ENCODE measurements around the gene PDAP1. TPM values are rescaled to one million over a fixed set of nuclear protein-coding genes. Genes with fewer than 3 reads are reported as not detected.

PDAP1 gene
- total RNA-seq, 1 experiment from 2014 or later, result 180 TPM

DNA sequence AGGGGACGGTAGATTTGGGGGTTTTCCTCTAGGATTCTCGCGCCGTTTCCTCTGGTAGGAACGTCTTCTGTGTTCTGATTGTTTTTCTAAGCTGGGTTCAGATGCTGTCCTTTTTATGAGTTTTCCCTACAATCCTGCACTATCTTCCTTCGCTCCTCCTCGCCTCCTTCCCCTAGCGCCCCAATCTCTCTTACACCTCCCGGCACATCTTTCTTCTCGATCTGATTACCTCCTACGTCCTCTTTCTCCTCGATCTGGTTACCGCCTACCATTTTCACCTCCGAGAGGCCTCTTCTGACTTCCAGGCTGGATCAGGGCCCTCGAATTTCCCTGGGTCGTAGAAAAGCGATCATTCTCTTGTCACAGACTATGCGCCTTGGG is 785 bp upstream of the PDAP1 start:
- Histone ChIP-seq H3K9me3 (ENCODE audit: insufficient read depth, low read depth) (no peaks in the 10 kb centered on the region), H4K20me1 (ENCODE audit: insufficient read depth) (peaks cover 45% of the 10 kb centered on the region), H2AFZ (peak overlapping the region; percentile 89), H3K4me3 (peak overlapping the region; percentile 99), H3K36me3 (ENCODE audit: low read depth) (peaks cover 34% of the 10 kb centered on the region), H3K9me2 (ENCODE audit: insufficient read depth) (no peaks in the 10 kb centered on the region), H3K4me1 (replicated peaks; ENCODE audit: insufficient read depth) (peaks cover 25% of the 10 kb centered on the region), H3K27ac (peak overlapping the region; percentile 97), H3K79me2 (ENCODE audit: low read depth) (peaks cover 78% of the 10 kb centered on the region), H3K27me3 (ENCODE audit: insufficient read depth, low read depth) (no peaks in the 10 kb centered on the region), H3K4me2 (peak overlapping the region; percentile 98), H3F3A (ENCODE audit: insufficient read depth, low read depth) (peaks cover 28% of the 10 kb centered on the region)
- intact Hi-C loops (cut with micrococcal nuclease; ENCODE audit: unreplicated experiment), result loop anchor here (2.0 kb wide), 3 partner anchors 30 to 44 kb away; partner anchors contain the start of genes ARPC1B, CPSF4 and PTCD1
- CTCF ChIA-PET, result interaction anchor here (0.6 kb wide), 1 partner anchor 1060 kb away, joined by 4 read pairs; no protein-coding TSS in a partner anchor
- TSS peak; percentile 47 for BruUV-seq (replicated peaks)
- POLR2A ChIA-PET (ENCODE audit: unreplicated experiment), result interaction anchor here (0.5 to 0.9 kb wide), 6 partner anchors 72 to 1010 kb away, joined by 3 to 10 read pairs (median 7); partner anchors contain the start of gene ZSCAN25
- TF ChIP-seq, protein P1, sequence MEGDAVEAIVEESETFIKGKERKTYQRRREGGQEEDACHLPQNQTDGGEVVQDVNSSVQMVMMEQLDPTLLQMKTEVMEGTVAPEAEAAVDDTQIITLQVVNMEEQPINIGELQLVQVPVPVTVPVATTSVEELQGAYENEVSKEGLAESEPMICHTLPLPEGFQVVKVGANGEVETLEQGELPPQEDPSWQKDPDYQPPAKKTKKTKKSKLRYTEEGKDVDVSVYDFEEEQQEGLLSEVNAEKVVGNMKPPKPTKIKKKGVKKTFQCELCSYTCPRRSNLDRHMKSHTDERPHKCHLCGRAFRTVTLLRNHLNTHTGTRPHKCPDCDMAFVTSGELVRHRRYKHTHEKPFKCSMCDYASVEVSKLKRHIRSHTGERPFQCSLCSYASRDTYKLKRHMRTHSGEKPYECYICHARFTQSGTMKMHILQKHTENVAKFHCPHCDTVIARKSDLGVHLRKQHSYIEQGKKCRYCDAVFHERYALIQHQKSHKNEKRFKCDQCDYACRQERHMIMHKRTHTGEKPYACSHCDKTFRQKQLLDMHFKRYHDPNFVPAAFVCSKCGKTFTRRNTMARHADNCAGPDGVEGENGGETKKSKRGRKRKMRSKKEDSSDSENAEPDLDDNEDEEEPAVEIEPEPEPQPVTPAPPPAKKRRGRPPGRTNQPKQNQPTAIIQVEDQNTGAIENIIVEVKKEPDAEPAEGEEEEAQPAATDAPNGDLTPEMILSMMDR (conservative IDR thresholded peaks at IDR 0.05), result no peak
- TF ChIP-seq EZH2 (IDR thresholded peaks at IDR 0.05; ENCODE audit: low read depth), result no peak
- no peak for DNase-seq

DNA sequence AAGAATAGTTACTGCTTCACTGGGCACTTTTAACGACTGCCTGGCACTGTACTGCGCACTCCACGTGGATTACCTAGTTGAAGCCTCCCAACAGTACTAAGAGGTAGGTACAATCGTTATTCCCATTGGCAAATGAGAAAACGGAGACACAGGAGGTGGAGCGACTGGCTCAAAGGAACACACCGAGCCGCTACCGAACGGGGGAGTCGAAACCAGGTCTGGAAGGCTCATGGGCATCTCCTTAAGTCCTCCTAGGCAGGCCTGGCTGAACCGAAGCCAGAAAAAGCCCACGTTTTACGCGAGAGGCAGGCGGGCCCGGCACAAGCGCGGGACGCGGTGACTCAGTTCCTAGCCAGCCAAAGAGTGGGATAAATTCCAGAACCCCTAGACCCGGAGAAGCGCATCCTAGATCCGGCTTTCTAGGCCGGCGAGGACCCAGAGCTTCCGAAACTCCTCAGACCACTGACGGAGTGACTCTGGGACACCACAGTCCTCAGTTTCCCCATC is 472 bp downstream of the PDAP1 start:
- Histone ChIP-seq H3K9me2 (ENCODE audit: insufficient read depth) (no peaks in the 10 kb centered on the region), H3K27me3 (ENCODE audit: insufficient read depth, low read depth) (no peaks in the 10 kb centered on the region), H2AFZ (peak overlapping the region; percentile 89), H3K36me3 (ENCODE audit: low read depth) (peaks cover 34% of the 10 kb centered on the region), H3K4me1 (replicated peaks; ENCODE audit: insufficient read depth) (peaks cover 25% of the 10 kb centered on the region), H4K20me1 (ENCODE audit: insufficient read depth) (peaks cover 52% of the 10 kb centered on the region), H3F3A (ENCODE audit: insufficient read depth, low read depth) (peaks cover 24% of the 10 kb centered on the region), H3K4me2 (peak overlapping the region; percentile 98), H3K79me2 (ENCODE audit: low read depth) (peaks cover 84% of the 10 kb centered on the region), H3K27ac (peak overlapping the region; percentile 97), H3K4me3 (peak overlapping the region; percentile 99), H3K9me3 (ENCODE audit: insufficient read depth, low read depth) (no peaks in the 10 kb centered on the region)
- TF ChIP-seq, protein P1 (conservative IDR thresholded peaks at IDR 0.05), result no peak
- DNase-seq, result peak; percentile 38 to 43
- ChIA-PET POLR2A (ENCODE audit: unreplicated experiment) (interaction anchor here (0.6 kb wide), 1 partner anchor 29 kb away, joined by 3 read pairs; no protein-coding TSS in a partner anchor), CTCF (interaction anchor here (0.5 kb wide), 1 partner anchor 66 kb away, joined by 6 read pairs; no protein-coding TSS in a partner anchor)
- TSS peak; percentile 50 for BruUV-seq (replicated peaks)
- intact Hi-C loops (cut with micrococcal nuclease; ENCODE audit: unreplicated experiment), result loop anchor here (1.0 to 2.0 kb wide), 4 partner anchors 31 to 64 kb away; partner anchors contain the start of genes ARPC1B, CPSF4, PTCD1 and ZNF789

DNA sequence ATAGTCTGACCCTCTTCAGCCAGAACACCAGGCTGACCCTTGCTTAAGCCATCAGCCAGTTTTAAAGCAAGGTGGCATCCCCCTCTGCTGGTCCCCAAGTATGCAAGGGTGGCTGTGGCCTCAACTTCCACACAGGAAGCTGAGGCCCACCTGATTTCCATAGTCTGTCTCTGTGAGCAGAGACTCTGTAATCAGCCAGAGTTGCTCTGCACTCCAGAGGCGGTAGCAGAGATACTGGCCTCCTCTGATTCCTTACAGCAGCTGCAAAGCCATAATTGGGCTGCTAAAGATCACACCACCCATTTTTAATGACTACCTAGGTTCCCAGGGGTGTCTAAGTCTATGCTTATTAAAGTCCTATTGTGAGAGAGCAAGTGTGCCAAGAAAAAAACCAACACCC is 1.8 kb downstream of the PDAP1 start:
- H3K4me1 ChIP-seq (replicated peaks; ENCODE audit: insufficient read depth), result peaks cover 25% of the 10 kb centered on the region
- peaks cover 24% of the 10 kb centered on the region for H3K36me3 ChIP-seq (ENCODE audit: low read depth)
- intact Hi-C loops (cut with micrococcal nuclease; ENCODE audit: unreplicated experiment), result no loop called here
- TF ChIP-seq EZH2 (IDR thresholded peaks at IDR 0.05; ENCODE audit: low read depth), result no peak
- TF ChIP-seq, protein P1 (conservative IDR thresholded peaks at IDR 0.05), result no peak
- H3F3A ChIP-seq (ENCODE audit: insufficient read depth, low read depth), result peaks cover 19% of the 10 kb centered on the region
- BruUV-seq (replicated peaks), result no TSS peak
- H3K79me2 ChIP-seq (ENCODE audit: low read depth), result peaks cover 75% of the 10 kb centered on the region
- H3K27ac ChIP-seq, result no peak overlapping the region
- H3K9me2 ChIP-seq (ENCODE audit: insufficient read depth), result no peaks in the 10 kb centered on the region
- no peak overlapping the region for H2AFZ ChIP-seq
- H3K9me3 ChIP-seq (ENCODE audit: insufficient read depth, low read depth), result no peaks in the 10 kb centered on the region
- DNase-seq, result no peak
- no peaks in the 10 kb centered on the region for H3K27me3 ChIP-seq (ENCODE audit: insufficient read depth, low read depth)
- H3K4me2 ChIP-seq, result peak overlapping the region; percentile 98
- ChIA-PET POLR2A (ENCODE audit: unreplicated experiment) (no interaction called here), CTCF (no interaction called here)
- H3K4me3 ChIP-seq, result peak overlapping the region; percentile 99
- peaks cover 57% of the 10 kb centered on the region for H4K20me1 ChIP-seq (ENCODE audit: insufficient read depth)
